Kasumi-1 (cell line): ENCODE measurements around the gene FMOD.

Experiments
- DNase-seq, 2 experiments: peaks; one replicate each; lab custom pipeline; 2025; lab: John Stamatoyannopoulos, UW

FMOD gene

DNA sequence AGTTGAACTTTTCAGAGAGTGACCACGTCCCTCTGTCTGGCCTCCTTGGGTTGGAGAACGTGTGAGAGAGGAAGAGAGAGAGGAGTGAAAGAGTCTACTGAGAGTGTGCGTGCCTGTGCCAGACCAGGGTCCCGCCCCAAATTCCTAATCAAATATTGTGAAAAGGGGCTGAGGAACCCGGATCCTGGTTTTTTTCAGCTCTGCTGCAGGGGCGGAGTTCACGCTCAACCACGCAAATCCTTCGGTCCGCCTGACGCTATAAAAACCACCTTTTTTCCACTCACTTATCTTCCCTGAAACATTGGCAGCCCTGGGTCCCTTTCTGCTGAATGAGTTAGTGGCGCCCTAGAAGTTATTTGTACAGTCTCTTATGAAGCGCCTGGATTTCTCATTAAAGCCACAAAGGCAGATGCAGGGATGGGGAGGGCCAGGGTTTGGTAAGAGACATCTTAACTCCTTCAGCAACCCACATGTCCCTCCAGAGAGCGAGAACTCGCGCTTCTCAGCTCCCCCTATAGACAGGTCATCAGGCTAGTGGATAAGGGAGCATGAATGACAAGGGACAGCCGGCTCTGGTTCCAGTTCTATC, at the start of gene FMOD:
FMOD (minus strand) TSS at position 86 of the 589 bp plus-strand sequence. CDS start 2,852 bp downstream, outside the sequence.
- peak in 1 of 2 experiments; percentile 1 for DNase-seq

DNA sequence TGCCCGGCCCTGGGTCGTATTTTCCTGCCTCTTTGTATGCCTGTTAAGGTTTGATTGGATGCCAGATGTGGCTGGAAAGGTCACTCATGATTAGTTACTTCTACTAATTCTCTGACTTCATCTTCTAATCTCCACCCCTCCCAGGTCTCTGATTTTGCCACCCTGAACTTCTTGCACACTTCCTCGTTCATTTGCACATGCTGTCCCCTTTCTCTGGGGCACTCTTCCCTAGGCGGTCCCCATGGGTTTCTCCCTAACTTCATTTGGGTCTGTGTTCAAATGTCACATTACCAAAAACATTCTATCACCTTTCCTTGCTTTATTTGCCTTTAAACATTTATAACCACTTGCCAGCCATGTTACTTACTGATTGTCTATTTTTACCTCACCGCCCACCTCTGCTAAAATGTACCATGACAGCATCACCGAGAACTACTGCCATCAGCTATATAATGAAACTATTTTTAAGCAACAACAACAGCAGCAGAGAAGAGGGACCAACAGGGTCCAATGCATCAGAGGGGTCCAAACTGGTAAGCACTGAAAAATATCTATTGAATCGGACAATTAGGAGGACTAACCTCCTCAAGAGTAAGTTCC, 45.8 kb upstream of the FMOD start:
- DNase-seq = no peak

DNA sequence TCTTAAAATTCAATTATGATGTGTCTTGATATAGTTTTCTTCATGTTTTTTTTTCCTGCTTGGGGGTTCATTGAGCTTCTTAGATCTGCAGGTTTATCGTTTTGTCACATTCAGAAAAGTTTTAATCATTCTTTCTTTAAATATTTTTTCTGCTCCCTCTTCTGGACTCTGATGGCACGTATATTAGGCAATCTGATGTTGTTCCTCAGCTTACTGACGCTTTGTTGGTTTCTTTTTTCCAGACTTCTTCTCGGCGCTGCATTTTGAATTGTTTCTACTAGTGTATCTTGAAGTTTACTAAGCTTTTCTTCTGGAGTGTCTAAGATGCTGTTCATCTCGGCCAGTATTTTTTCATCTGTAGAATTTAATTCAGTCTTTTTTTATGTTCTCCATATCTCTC, 44.8 kb upstream of the FMOD start:
- no peak for DNase-seq

DNA sequence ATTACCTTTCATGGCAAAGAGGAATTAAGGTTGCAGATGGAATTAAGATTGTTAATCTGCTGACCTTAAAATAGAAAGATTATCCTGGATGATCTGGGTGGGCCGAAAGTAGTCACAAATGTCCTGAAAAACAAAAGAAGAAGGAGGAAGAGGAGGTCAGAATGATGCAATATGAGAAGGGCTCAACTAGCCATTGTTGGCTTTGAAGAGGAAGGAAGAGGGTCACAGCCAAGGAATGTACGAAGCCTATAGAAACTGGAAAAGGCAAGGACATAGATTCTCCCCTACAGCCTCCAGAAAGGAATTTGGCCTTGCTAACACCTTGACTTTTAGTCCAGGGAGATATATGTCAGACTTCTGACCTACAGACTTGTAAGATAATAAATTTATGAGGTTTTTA, 39.4 kb upstream of the FMOD start:
- no peak for DNase-seq

DNA sequence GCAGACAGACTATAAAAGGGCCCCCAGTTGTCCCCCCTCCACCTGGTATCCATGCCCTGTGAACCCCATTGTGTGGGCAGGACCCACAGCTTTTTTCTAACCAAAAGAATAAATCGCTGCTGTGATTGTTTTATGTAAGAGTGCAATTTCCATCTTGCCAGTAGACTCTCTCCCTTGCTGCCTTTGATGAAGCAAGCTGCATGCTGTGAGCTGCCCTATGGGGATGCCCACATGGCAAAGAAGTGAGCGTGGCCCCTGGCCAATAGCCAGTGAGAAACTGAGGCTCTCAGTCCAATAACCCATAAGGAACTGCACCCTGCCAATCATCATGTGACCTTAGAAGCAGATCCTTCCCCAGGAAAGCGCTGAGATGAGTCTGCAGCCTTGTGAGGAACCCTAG, 37.8 kb upstream of the FMOD start:
- no peak for DNase-seq

DNA sequence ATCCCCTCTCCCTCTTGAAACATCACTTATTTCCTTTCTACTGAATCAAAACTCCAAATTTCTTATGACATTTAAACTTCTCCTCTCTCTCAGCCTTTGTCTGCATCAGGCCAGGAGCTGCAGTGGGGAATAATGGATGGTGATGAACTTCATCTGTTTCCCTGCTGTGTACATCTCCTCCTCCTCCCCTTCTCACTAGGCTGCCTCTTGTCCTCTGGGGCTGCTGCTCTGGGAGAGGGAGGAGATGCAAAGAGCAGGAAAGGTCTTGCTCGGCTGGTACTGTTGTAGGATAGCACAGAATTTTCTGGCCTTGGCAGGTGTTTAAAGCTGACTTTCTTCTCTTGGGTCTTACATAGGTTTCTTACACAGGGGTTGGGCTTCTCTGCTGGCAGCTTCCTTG, 31.1 kb upstream of the FMOD start:
- no peak for DNase-seq

DNA sequence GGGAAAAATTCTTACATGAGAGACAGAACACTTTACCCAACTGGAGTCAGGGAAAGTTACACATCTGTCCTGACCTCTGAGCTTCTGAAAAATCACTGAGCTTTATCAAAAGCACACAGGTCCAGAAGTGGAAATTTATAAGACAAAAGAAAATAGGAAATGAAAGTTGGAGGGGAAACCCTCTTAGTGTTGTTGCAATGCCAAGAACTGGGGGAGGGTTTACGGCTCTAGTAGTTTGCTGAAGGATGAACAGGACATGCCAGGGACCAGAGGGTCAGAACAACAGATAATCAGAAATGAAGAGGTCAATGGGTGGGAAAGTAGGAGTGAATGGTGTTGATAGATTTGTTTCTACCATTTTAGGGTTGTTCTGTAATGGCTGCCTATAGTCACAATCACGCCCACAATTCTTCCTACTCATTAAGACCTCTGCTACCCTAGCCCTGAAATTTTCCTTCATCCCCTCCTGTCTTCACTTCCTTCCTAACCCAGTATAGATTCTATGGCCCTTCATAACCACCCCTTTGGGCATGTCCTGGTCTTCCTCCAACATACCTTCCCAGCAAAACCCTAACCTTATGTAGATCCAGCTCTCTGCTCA, 30.3 kb upstream of the FMOD start:
- no peak for DNase-seq

DNA sequence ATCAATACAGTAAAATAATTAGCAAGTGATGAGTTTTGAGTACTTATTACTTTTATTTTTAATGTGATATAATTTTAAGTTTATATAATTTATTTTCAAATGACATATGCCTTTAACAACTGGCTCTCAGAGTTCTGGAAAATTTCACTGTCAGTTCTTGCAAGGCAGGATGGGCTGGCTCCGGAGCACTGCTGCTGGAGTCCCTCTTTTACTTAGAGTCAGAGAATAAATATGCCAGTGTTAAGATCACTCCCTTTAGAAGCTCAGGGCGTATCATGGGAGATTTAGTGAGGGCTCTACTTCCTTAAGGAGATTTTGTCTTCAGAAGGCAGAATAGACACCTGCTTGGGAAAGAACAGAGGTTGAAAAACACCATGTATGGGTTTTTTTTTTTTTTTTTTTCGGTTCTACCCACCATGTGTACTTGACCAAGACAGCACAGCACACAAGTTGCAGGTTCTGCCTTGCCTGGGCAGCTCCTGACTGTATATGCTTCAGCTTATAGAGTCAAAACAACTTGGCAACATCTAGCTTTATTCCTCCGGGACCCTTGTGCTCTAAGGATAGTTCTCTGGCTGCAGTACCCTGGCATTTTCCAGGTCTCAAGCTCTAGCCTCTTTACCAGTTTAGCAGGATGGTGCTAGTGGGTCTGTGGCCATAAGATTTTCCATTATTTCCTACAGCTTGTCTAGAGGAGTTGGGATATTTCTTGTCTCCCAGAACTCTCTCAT, 29.7 kb upstream of the FMOD start:
- no peak for DNase-seq

DNA sequence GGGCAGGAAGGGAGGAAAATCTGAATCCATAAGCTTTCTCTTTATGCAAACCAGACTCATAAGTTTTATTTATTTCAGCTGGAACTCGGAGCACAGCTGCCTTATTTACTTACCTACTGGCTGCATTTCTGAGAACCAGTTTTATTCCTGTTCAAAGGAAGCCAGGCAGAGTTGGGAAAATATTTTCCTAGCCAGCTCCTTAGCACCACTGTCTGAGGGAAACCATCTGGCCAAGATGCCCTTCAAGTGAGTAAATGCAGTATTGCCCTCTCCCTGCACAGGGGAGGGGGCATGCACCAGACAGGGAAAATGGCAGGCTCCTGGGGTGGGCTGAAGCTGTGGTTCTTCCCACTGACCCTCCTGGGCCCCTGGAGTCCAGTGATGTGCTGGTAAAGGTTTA, 28.9 kb upstream of the FMOD start:
- no peak for DNase-seq

DNA sequence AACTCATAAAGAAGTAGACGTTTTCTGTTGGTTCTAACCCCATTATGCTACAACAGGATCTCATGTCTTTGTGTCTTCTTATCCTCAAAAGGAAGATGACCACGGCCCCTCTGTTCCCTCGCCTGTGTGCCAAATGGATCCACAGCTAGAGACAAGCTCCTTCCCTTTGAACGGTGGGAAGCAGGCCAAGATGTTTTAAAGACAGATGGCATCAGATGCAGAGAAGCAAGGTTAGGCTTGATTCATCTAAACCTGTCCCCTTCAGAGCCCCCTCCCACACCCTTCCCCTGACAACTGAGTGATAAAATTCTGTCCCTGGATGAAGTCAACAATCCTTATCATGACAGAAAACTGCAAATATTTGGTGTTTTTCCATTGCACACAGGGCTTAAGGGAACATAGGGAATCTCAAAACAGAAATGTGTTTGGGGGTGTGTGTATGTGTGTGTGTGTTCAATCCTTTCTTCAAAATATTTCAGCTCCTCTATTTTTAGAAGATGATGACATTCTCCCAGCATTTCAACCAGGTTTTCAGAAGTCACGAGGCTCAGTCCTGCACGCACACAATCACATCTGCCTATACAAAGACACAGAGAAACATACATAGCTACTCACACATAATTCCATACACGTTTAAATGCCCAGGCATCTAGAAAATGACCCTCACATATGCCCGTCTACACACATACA, 27.8 kb upstream of the FMOD start:
- DNase-seq = no peak

DNA sequence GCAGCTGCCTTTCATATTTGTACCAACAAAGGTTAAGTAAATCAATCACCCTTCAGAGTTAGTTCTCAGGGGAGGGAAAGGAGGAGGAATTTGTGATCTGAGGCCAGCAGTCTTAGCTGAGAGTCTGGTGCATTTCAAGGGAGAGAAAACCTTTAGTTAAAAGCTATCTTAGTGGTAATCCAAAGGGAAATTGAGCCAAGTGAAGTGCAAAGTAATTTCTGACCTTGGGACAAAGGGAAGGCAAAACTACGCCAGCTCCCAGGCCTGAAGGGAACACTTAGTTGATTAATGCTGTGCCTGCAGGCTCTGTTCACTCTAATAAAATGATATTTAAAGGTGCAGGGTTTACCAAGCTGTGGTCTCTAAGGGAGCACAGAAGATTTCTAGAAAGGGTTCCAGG, 23.1 kb upstream of the FMOD start:
- DNase-seq = no peak

DNA sequence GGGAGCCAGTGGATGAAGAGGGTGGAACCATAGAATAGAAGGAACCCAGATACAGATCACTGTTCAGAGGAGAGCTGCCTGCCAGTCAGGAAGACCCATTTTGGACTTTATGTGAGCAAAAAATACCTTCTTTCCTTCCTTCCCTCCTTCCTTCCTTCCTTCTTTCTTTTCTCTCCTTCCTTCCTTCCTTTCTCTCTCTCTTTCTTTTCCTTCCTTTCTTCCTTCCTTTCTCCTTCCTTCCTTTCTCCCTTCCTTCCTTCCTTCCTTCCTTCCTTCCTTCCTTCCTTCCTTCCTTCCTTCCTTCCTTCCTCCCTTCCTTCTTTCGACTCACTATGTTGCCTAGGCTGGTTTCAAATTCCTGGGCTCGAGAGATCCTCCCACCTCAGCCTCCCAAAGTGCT, 22.1 kb upstream of the FMOD start:
- no peak for DNase-seq

DNA sequence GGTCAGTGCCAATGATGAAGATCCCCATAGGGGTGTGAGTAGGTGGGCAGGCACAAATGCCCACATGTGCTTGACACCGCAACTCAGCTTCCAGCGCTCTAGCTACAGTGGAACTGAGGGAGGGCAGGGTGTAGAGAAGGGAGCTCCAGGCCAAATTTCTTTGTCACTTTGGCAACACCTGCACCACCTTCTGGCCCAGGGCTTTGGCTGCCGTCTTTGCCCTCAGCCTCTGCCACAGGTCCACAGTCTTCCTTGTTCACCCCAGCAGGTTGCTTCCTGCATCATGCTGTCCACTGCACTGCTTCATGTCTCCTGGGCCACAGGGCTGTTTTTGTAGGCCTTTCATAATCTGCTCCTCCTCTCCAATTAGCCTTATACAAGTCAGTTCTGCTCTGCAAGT, 20.4 kb upstream of the FMOD start:
- no peak for DNase-seq

DNA sequence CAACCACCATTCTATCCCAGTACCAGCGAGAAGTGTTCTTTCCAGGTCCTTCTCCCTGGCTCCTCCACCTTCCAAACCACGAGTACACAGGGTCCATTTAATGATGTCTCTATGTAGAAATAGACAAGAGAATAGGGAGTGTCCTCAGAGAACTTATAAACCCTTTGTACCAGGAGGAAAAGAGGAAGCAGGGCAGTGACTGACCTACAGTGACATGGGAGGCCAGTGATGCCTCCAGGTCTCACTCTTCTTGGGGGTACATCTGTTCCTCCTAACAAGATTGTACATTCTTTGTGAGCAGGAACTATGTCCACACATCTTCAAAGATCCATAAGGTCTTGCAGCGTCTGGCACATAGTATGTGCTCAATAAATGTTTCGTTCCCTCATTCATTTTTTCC, 18.7 kb upstream of the FMOD start:
- DNase-seq = no peak

DNA sequence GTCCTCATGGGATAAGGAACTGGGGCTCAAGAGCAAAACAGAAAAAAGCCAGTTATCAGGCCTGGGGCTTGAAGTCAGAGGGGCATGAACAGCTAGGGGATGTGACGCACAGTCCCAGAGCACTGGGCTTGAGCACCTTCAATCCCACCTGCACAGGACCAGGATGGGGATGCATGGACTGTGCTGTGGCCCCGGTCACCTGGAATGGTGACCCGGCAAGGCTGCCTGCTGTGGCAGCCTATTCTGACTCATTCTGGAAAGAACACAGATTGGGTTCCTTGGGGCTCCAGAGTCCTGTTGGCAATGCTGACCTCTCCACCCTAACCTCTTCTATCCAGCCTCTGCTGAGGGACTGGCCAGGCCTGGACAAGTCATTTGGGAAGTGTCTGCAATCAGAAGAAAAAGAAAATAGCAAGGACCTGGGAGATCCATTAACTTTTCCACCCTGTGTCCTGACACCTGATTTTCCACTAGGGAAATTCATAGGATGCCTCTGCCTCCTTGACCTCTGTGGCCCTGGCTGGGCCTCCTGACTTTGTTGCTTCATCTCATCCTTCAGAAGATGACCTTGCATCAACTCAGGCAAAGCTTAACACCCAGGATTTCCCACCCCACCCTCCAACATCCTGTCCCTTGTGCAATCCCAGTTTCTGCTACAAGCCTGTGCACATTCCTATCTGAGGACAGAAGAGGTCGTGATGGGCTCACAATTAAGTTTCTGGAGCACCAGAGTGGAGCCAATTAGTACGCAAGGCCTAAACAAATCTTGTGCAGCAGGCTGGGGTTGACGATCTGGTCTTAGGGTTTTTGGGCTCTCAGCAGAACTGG, 17.9 kb upstream of the FMOD start:
- no peak for DNase-seq

DNA sequence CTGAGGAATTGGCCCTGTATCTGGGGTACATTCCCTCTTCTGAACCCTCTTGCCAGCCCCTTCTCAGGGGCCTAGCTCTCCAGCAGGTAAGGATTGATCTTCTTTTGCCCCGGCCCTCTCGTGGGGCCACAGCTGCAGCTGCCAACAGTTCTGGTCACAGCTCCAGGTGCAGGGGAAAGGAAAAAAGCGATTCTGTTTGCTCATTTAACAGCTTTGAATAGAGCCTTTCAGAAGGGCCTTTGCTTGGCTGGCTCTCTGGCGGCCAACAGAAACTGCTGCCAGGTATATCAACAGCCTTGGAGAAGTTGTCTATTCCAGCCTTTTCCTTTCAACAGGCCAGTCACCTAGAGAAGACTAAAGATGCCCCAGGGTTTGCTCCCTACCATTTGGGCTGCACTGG, 16.1 kb upstream of the FMOD start:
- no peak for DNase-seq

DNA sequence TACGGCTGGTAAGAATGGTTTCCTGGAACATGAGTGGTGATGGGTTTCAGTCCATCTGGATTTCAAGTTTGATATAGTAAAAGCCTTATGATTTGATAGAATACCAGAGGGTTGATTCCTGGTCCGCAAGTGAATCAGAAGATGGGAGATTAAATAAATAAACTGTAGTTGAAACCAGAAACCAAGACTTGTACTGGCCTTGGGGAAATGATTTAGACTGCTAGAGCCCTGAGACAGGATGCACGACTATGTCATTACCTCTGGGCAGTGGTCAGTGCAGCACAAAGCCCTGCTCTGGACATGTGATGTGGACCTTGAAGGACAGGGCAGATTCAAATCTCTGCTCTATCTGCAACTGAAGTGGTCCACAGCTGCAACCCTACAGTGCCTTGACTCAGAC, 15.6 kb upstream of the FMOD start:
- no peak for DNase-seq

DNA sequence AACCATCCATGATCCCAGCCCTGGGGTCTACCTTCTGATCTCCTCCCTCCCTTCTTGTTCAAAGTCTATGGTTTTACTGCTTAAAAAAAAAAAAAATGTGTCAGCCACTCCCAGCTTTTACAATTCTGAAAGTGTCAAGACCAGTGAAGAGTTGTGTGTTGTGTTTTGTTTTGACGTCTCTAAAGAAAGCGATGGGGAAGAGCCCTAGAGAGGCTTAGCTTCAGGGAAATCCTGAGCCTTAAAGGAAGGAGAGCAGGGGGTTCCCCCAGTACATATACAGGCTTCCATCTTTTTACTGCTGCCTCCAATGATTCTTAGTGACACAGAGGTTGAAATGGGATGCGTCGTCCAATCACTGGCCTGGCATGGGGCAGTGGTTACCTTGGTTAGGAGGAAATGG, 13.9 kb upstream of the FMOD start:
- DNase-seq = no peak

DNA sequence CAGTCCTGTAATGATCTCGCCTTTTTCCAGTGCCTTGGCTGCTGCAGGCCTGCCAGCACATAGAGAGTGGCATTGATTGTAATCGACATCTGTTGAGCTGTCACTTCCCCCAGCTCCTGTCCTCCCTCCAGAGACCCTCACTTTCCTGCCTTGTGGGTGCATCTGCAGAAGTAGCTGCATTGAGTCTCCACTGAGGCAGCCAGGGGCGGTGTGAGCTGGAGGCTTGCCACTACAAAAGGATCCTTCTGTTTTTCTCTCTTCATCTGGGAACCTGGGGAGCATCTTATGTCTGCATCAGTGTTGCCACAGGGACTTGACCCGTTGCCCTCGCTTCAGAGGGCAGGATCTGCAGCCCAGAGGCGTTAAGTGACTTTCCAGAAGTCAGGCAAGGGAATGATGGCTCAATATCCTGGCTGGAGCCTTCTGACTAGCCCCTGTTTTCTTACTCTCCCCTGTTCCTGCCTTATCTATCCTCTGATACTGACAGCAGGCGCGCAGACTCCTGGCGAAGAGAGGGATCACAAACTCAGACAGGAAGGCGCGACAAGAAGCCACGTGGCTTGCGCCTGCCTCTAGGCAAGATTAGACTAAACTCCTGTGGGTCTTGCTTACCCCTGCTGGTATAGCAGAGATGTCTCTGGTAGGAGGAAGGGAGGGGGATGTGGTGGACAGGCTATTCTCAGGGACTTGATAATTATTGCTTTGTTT, 13.3 kb upstream of the FMOD start:
- DNase-seq = no peak

DNA sequence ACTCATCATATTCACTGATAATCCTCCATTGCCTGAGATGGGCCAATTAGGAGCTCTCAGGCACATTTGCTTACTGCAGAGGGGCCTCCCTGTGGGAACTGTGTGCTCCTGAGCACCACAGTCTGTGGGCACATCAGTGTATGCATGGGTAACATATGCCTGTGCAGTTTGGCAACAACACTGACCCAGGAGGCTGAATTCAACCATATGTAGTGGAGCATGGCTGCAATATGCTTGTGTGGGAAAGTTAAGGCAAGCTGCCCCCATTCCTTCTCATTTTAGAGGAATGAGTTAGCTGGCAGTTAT, 11.8 kb upstream of the FMOD start:
- no peak for DNase-seq

DNA sequence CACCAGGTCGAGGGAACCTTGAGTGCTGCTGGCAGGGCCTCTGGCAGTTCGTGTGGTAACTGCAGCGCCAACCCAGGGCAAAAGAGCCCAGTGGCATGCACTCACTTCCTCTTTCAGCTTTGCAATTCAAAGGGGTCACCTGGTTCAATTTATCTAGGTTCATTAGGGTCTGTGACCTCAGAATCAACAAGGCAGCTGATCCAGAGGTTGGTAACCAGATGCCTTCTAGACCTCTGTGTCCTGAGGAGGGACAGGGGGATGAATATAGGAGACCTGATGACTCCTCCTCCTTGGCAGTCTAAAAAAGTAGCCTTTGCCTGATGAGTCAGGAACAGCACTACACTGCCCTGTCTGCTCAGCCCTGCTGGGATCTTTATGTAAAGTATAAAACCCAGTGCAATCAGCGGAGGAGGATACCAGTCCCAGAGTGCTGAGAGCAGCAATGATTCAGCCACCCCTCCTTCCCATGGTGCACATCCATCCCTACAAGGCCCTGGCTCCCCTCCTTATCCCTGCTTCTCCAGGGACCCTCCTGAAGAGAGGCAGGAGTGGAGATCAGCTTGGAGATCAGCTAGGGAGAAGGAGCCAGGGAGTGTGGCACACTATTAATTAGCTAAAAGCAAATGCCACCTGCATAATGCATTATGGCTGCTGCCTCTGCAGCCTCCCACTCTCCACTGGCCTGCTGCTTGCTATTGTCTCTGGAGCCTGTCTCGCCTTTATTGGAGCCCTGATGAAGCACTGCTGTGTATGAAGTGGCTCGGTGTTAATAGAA, 11.2 kb upstream of the FMOD start:
- no peak for DNase-seq
